Measurements from ENCODE around the gene FRMD4A.

FRMD4A gene

DNA sequence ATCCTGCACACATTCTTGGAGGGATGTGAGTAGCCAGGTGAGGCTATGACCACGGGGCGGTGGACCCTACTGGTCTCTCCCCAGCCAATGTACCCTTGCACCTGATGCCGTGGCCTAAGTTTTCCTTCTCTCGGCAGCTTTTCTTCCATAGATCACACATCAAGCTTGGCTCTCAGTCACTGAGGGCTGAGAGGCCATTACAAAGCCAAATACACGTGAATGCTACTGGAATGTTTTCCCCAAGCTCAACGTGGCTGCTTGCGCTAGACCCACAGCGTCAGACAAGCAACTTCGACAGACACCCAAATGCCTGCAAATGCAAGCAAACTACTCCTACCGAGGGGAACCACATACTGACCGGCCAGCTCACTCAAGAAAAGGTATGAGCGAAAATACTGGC is 660.8 kb downstream of the FRMD4A start:
- TF ChIP-seq, protein P1, sequence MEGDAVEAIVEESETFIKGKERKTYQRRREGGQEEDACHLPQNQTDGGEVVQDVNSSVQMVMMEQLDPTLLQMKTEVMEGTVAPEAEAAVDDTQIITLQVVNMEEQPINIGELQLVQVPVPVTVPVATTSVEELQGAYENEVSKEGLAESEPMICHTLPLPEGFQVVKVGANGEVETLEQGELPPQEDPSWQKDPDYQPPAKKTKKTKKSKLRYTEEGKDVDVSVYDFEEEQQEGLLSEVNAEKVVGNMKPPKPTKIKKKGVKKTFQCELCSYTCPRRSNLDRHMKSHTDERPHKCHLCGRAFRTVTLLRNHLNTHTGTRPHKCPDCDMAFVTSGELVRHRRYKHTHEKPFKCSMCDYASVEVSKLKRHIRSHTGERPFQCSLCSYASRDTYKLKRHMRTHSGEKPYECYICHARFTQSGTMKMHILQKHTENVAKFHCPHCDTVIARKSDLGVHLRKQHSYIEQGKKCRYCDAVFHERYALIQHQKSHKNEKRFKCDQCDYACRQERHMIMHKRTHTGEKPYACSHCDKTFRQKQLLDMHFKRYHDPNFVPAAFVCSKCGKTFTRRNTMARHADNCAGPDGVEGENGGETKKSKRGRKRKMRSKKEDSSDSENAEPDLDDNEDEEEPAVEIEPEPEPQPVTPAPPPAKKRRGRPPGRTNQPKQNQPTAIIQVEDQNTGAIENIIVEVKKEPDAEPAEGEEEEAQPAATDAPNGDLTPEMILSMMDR (IDR thresholded peaks at IDR 0.05; ENCODE audit: insufficient read depth, missing control alignments) = no peak
- FAIRE-seq (no peak), DNase-seq (ENCODE audit: insufficient read length, low spot score) (no peak)

DNA sequence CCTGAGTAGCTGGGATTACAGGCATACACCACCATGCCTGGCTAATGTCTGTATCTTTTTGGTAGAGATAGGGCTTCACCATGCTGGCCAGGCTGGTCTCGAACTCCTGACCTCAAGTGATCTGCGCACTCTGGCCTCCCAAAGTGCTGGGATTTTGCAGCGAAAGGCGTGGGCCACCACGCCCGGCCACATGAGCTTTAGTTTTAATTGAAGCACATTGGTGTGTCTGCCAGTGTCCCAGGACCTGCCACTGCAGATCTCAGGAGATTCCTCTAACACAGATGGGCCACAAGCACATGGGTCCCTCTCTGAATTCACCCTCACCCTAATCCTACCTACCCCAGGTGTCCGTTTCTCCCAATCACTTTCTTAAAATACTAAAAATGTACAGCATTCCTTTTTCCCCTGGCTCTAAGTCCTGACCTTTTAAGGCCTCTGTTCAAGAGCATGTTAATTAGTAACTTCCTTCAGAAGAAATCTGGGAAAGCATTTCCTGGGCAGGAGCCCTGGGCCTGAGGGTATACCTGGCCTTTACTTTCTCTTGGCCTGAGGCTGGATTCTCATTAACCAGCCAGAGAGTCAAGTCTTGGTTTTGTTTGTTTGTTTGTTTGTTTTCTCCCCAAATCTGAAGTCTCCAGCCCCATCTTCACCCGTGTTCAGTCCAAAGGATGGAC is 661.4 kb downstream of the FRMD4A start:
- TF ChIP-seq, protein P1 (IDR thresholded peaks at IDR 0.05; ENCODE audit: insufficient read depth, missing control alignments) = no peak
- DNase-seq (ENCODE audit: insufficient read length, low spot score) = no peak
- no peak for FAIRE-seq

DNA sequence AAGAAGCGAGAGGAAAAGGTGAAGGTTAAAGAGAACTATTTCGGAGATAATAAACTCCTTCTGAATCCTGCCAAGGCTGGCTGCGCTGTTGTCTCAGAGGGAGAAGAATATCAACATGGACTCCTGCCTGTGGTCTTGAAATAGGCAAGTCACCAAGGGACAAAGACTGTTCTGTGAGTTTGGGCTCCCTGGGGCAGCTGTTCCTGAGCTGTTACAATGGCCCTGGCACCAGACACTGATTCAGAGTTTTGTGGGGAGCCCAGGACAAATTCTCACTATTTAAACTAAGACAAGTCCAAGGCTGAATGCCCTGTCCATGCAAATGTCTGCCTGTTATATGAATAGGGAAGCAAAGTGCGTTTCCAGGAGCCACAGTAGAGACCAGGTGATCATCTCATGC is 662.6 kb downstream of the FRMD4A start:
- TF ChIP-seq, protein P1 (IDR thresholded peaks at IDR 0.05; ENCODE audit: insufficient read depth, missing control alignments) = no peak
- no peak for DNase-seq (ENCODE audit: insufficient read length, low spot score)
- FAIRE-seq = no peak

DNA sequence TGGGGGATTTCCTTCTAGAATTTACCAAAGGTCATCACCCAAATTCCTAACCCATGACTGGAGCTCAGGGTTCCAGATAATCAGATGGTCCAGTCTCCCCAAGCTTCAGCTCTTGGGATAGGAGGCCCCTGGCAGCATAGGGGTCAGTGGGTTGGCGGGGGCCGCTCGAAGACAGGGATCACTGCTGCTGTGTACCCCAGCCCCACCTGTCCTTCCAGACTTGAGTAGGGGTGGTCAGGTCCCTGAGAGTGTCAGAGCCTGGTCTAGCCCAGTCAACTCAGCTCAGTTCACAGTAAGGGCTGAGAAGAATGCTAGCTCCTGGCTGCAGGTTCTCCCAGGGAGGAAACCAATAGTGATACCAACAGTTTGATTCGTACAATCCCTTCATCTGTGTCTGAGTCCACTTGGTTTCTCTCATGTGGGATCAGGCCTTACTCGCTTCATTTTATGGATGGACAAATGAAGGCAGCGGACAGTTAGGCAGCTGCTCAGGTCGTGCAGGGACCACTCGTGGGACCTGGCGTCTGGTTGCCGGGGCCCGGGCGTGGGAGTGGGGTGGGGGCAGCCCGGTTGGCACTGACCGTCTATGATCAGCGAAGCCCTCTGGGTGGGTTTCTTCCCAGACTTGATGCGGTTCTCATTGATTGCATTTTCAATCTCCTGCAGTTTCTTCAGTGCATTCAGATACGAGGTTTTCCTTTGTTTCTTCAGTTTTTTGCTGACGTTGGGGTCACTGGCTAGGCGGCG is 665.0 kb downstream of the FRMD4A start:
- no peak for DNase-seq (ENCODE audit: insufficient read length, low spot score)
- TF ChIP-seq, protein P1 (IDR thresholded peaks at IDR 0.05; ENCODE audit: insufficient read depth, missing control alignments) = no peak
- FAIRE-seq = no peak

DNA sequence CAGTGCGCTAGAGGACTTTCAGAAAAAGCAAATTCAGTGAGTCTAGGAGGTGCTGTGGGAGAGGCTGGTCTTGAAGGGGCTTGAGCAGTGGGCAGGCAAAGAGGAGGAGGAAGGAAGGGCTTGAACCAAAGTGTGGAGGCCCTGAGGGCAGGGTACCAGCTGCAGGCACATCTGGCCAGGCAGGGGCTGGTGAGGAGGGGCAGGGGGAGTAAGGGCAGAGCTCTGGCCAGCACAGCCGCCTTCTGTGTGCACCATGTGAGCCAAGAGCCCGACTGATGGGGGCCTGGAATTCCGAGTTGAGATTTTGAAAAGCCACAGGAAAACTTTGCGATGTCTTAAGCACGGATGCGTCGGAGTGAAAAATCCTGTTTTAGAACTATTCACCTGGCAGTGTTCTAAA is 669.5 kb downstream of the FRMD4A start:
- FAIRE-seq (no peak), DNase-seq (ENCODE audit: insufficient read length, low spot score) (no peak)
- TF ChIP-seq, protein P1 (IDR thresholded peaks at IDR 0.05; ENCODE audit: insufficient read depth, missing control alignments) = no peak

DNA sequence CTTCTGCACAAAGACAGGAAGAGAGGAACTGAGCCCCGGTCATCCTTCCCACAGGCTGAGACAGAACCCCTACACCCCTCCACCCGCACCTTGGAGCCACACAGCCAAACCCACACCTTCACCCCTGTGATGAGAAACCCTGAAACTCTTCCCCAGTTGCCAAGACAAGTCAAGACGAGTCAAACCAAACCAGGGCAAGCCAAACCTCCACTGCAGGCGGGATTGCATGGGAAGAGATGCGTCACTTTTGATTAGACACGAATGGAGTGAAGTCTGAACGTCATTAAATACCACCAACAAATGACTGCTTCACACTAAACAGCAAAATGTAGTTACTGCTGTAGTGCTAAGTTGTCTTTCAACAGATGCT is 670.2 kb downstream of the FRMD4A start:
- TF ChIP-seq, protein P1 (IDR thresholded peaks at IDR 0.05; ENCODE audit: insufficient read depth, missing control alignments) = no peak
- no peak for DNase-seq (ENCODE audit: insufficient read length, low spot score)
- FAIRE-seq = no peak

All from D721Med (cell line).